C4-2B (cell line): Measurements from ENCODE around the gene YPEL1.
"Not testable (repeated sequence)": the region's sequence is repeated elsewhere in the genome, so short reads cannot be mapped to it uniquely, and the experiment has no call there.

Source experiments
- CTCF ChIP-seq: fragments of 450-650 bp; conservative IDR thresholded peaks from 2 replicates; pipeline ENCODE4 v1.5.1; 2017; ENCODE audit warnings: mild to moderate bottlenecking
- ZFX ChIP-seq: fragments of 450-650 bp; IDR thresholded peaks from 2 replicates; pipeline ENCODE4 v1.6.1; 2017

GRCh38 chr22:21678842-21679241 lies 56.8 kb downstream of the YPEL1 start:
- not testable (repeated sequence) for TF ChIP-seq CTCF, ZFX
